HCT116 (cell line): ENCODE data around the gene MLC1. TPM values are rescaled to one million over a fixed set of nuclear protein-coding genes. Genes with fewer than 3 reads are reported as not detected.

Experiments
- ATAC-seq: fragments of 200-7000 bp; cut with Tn5 transposase; 2 replicates; pipeline ENCODE4 v1.9.1; 2020; ENCODE audit warnings: mild to moderate bottlenecking, moderate library complexity
- BruUV-seq: library from RNA; stranded (reverse); fragments of 400-500 nt; replicated peaks from 2 replicates; lab custom pipeline; 2021; lab: Mats Ljungman, UMichigan
- CTCF ChIA-PET: fragments of 300-600 bp; sonication (Branson Sonifier 250); formaldehyde crosslinking; loops from one replicate; lab custom pipeline; 2021; ENCODE audit warnings: antibody characterized with exemption; lab: Charles Lee
- POLR2A ChIA-PET: fragments of 300-600, 350-600 bp; sonication (Branson Sonifier 250); formaldehyde crosslinking; loops from one replicate; lab custom pipeline; 2021; ENCODE audit warnings: antibody characterized with exemption; lab: Charles Lee
- RAD21 ChIA-PET, 2 experiments: fragments of 300-600 bp; sonication (Branson Sonifier 250); formaldehyde crosslinking; loops; one replicate each; lab custom pipeline; 2023; ENCODE audit warnings: low total read pairs in 2 of 2; ENCODE audit not compliant: uncharacterized antibody in 2 of 2, unreplicated experiment in 2 of 2, low non-redundant PET in 1 of 2; lab: Charles Lee
- DNase-seq: peaks from one replicate; pipeline ENCODE4 v3.0.0-alpha.2; 2010; ENCODE audit warnings: low read depth, low spot score
- H2AFZ ChIP-seq: fragments of 200-600 bp; shearing (Covaris generic), sonication (generic); 2 replicates; pipeline ENCODE4 v1.6.1; 2017; ENCODE audit warnings: low read depth, mixed run types, mixed read lengths, antibody characterized with exemption, low read length; ENCODE audit not compliant: poor library complexity, severe bottlenecking
- H3K27ac ChIP-seq: 2 replicates; pipeline ENCODE4 v1.5.1; 2012; ENCODE audit warnings: low read depth, low read length
- H3K27me3 ChIP-seq: fragments of 200-600 bp; sonication (generic); 2 replicates; pipeline ENCODE4 v1.6.1; 2016; ENCODE audit warnings: mixed run types, low read length, mixed read lengths; ENCODE audit not compliant: insufficient read depth
- H3K36me3 ChIP-seq, 2 experiments: fragments of 200-500 bp in 1 of 2; fragments of 200-600 bp in 1 of 2; sonication (Bioruptor generic) in 1 of 2; sonication (generic) in 1 of 2; 2 replicates each; pipeline versions ENCODE4 v1.5.1 to v1.6.1; 2014 to 2016; ENCODE audit warnings: low read length in 2 of 2, inconsistent platforms in 1 of 2, mixed read lengths in 1 of 2, mixed run types in 1 of 2; ENCODE audit not compliant: insufficient read depth in 2 of 2, control insufficient read depth in 1 of 2
- H3K4me1 ChIP-seq, 2 experiments: fragments of 200-600 bp in 1 of 2; sonication (generic) in 1 of 2; 2 replicates each; pipeline versions ENCODE4 v1.5.1 to v1.6.1; 2012 to 2017; ENCODE audit warnings: low read length in 2 of 2, inconsistent platforms in 1 of 2, mild to moderate bottlenecking in 1 of 2, mixed read lengths in 1 of 2, mixed run types in 1 of 2, moderate library complexity in 1 of 2; ENCODE audit not compliant: insufficient read depth in 2 of 2, control insufficient read depth in 1 of 2
- H3K4me2 ChIP-seq: fragments of 200-600 bp; sonication (generic); 2 replicates; pipeline ENCODE4 v1.6.1; 2017; ENCODE audit warnings: mixed run types, low read length, mixed read lengths
- H3K4me3 ChIP-seq, 2 experiments: fragments of 200-600 bp in 1 of 2; sonication (generic) in 1 of 2; replicated peaks in 1 of 2; 2 replicates each; pipeline ENCODE4 v1.5.1; 2011 to 2016; ENCODE audit warnings: low read length in 2 of 2, control low read depth in 1 of 2, low read depth in 1 of 2, mild to moderate bottlenecking in 1 of 2, mixed read lengths in 1 of 2, mixed run types in 1 of 2
- H3K79me2 ChIP-seq: fragments of 200-600 bp; sonication (generic); 2 replicates; pipeline ENCODE4 v1.6.1; 2017; ENCODE audit warnings: mild to moderate bottlenecking, mixed run types, low read length, moderate library complexity, mixed read lengths; ENCODE audit not compliant: insufficient read depth
- H3K9ac ChIP-seq: fragments of 200-600 bp; sonication (generic); 2 replicates; pipeline ENCODE4 v1.6.1; 2016; ENCODE audit warnings: low read length, mixed read lengths
- H3K9me2 ChIP-seq: fragments of 200-600 bp; sonication (generic), shearing (Covaris generic); 2 replicates; pipeline ENCODE4 v1.6.1; 2017; ENCODE audit warnings: mixed run types, mild to moderate bottlenecking, moderate library complexity; ENCODE audit not compliant: insufficient read depth
- H3K9me3 ChIP-seq, 2 experiments: fragments of 200-500 bp in 1 of 2; fragments of 200-600 bp in 1 of 2; sonication (Bioruptor generic) in 1 of 2; sonication (generic) in 1 of 2; 2 replicates each; pipeline ENCODE4 v1.6.1; 2014 to 2017; ENCODE audit warnings: low read length in 2 of 2, mixed read lengths in 2 of 2, inconsistent platforms in 1 of 2, low read depth in 1 of 2, mild to moderate bottlenecking in 1 of 2, mixed run types in 1 of 2, moderate library complexity in 1 of 2; ENCODE audit not compliant: control insufficient read depth in 1 of 2, insufficient read depth in 1 of 2
- H4K20me1 ChIP-seq: fragments of 200-600 bp; sonication (generic), shearing (Covaris generic); 2 replicates; pipeline ENCODE4 v1.6.1; 2017; ENCODE audit warnings: mixed run types, mild to moderate bottlenecking, moderate library complexity; ENCODE audit not compliant: insufficient read depth
- ATF3 ChIP-seq: IDR thresholded peaks from 2 replicates; pipeline ENCODE4 v1.6.1; 2012
- CEBPB ChIP-seq: IDR thresholded peaks from 2 replicates; pipeline ENCODE4 v1.6.1; 2012; ENCODE audit warnings: low read depth
- CTCF ChIP-seq, 3 experiments: fragments of 200-600 bp in 1 of 3; sonication (generic) in 1 of 3; IDR thresholded peaks in 2 of 3; conservative IDR thresholded peaks in 1 of 3; 2 replicates each; pipeline ENCODE4 v1.5.1; 2012 to 2017; ENCODE audit warnings: low read depth in 2 of 3, low read length in 2 of 3, antibody characterized with exemption in 1 of 3, borderline replicate concordance in 1 of 3, control low read depth in 1 of 3, mild to moderate bottlenecking in 1 of 3, mixed read lengths in 1 of 3, mixed run types in 1 of 3, moderate library complexity in 1 of 3; ENCODE audit not compliant: insufficient read depth in 1 of 3
- EGR1 ChIP-seq: IDR thresholded peaks from 2 replicates; pipeline ENCODE4 v1.6.1; 2012; ENCODE audit warnings: low read depth
- EZH2 ChIP-seq: fragments of 200-600 bp; sonication (generic); IDR thresholded peaks from 2 replicates; pipeline ENCODE4 v1.6.1; 2017; ENCODE audit warnings: antibody characterized with exemption, mixed run types
- EZH2phosphoT487 ChIP-seq: fragments of 200-600 bp; IDR thresholded peaks from 2 replicates; pipeline ENCODE4 v1.6.1; 2018; ENCODE audit warnings: antibody characterized with exemption, borderline replicate concordance
- FOSL1 ChIP-seq: IDR thresholded peaks from 2 replicates; pipeline ENCODE4 v1.6.1; 2012; ENCODE audit warnings: low read depth
- JUND ChIP-seq: IDR thresholded peaks from 2 replicates; pipeline ENCODE4 v1.6.1; 2012
- MAX ChIP-seq: IDR thresholded peaks from 2 replicates; pipeline ENCODE4 v1.6.1; 2012
- POLR2A ChIP-seq: IDR thresholded peaks from 2 replicates; pipeline ENCODE4 v1.7.0; 2011; ENCODE audit warnings: borderline replicate concordance; ENCODE audit not compliant: insufficient read depth, insufficient read length; ENCODE audit errors: extremely low read depth
- POLR2AphosphoS5 ChIP-seq: IDR thresholded peaks from 2 replicates; pipeline ENCODE4 v1.6.1; 2011; ENCODE audit warnings: mild to moderate bottlenecking, low read depth, low read length, moderate library complexity
- SIN3A ChIP-seq: IDR thresholded peaks from 2 replicates; pipeline ENCODE4 v1.6.1; 2012; ENCODE audit warnings: low read depth
- SRF ChIP-seq: IDR thresholded peaks from 2 replicates; pipeline ENCODE4 v1.6.1; 2012; ENCODE audit warnings: low read depth
- YY1 ChIP-seq: IDR thresholded peaks from 2 replicates; pipeline ENCODE4 v1.6.1; 2011; ENCODE audit warnings: low read length, low read depth, moderate library complexity, mild to moderate bottlenecking; ENCODE audit not compliant: insufficient replicate concordance; ENCODE audit errors: extremely low read depth
- ZFX ChIP-seq: fragments of 450-650 bp; IDR thresholded peaks from 2 replicates; pipeline ENCODE4 v1.6.1; 2017
- intact Hi-C: fragments of 100-400 bp; cut with micrococcal nuclease; formaldehyde crosslinking; loops from 2 replicates; pipeline ENCODE4 v1.10.0; 2022
- total RNA-seq: library from RNA; stranded (reverse); gene quantifications from one replicate; pipeline ENCODE4 v1.2.1, GENCODE V29; 2021; ENCODE audit not compliant: unreplicated experiment

MLC1 gene
- total RNA-seq, 1 experiment from 2014 or later, result not detected

- Histone ChIP-seq H3K9ac (no peak overlapping the region), H3K9me2 (no peaks in the 10 kb centered on the region), H3K4me1 (peaks cover 0 to 3% of the 10 kb centered on the region in 2 experiments; a peak in 1 of 4 replicates), H3K27me3 (no peaks in the 10 kb centered on the region), H4K20me1 (no peaks in the 10 kb centered on the region), H3K4me2 (no peak overlapping the region), H3K9me3 (no peaks in the 10 kb centered on the region), H3K27ac (no peak overlapping the region), H2AFZ (no peak overlapping the region), H3K36me3 (no peaks in the 10 kb centered on the region), H3K4me3 (no peak overlapping the region), H3K79me2 (no peaks in the 10 kb centered on the region)
- ChIA-PET CTCF (no interaction called here), POLR2A (no interaction called here), RAD21 (no interaction called here)
- intact Hi-C loops, result no loop called here
- no peak for DNase-seq
- no peak for TF ChIP-seq EZH2
- no peak for TF ChIP-seq YY1
- TF ChIP-seq POLR2A, result no peak
- no peak for TF ChIP-seq FOSL1
- TF ChIP-seq POLR2AphosphoS5, result no peak
- no peak for TF ChIP-seq SRF
- no peak for TF ChIP-seq EGR1
- no peak for TF ChIP-seq ZFX
- TF ChIP-seq CTCF (IDR thresholded peaks at IDR 0.05 in 2 of 3, conservative IDR thresholded peaks at IDR 0.05 in 1 of 3; ENCODE audit: borderline replicate concordance in 1 of 3, insufficient read depth in 1 of 3, low read depth in 2 of 3, low read length in 2 of 3), result no peak
- no peak for TF ChIP-seq ATF3
- TF ChIP-seq JUND, result no peak
- no peak for TF ChIP-seq EZH2phosphoT487
- TF ChIP-seq CEBPB, result no peak
- TF ChIP-seq MAX, result no peak
- no peak for TF ChIP-seq SIN3A
- ATAC-seq, result no peak
- no TSS peak for BruUV-seq
Measured at GRCh38 chr22:50068096-50068495, 17.1 kb downstream of the MLC1 start.
